Esophagus muscularis mucosa (tissue), 4 donors: Measurements from ENCODE around the gene RPIA. TPM values are rescaled to one million over a fixed set of nuclear protein-coding genes. Genes with fewer than 3 reads are reported as not detected.

Source experiments
- DNase-seq: peaks from one replicate; pipeline ENCODE4 v3.0.0-alpha.2; 2017; ENCODE audit errors: extremely low spot score
- H3K27ac ChIP-seq, 4 donors: fragments of 200-600 bp; sonication (generic); replicated peaks in 1 of 4; 1 replicate in 3 of 4; 2 replicates in 1 of 4; pipeline ENCODE4 v1.5.1; 2016 to 2019; ENCODE audit warnings: mild to moderate bottlenecking in 1 of 4
- H3K27me3 ChIP-seq, 4 donors: fragments of 200-600 bp; sonication (generic); one replicate each; pipeline versions ENCODE4 v1.5.1 to v1.6.0; 2016 to 2019
- H3K36me3 ChIP-seq, 4 donors: fragments of 200-600 bp; sonication (generic); one replicate each; pipeline ENCODE4 v1.5.1; 2016 to 2019
- H3K4me1 ChIP-seq, 4 donors: fragments of 200-600 bp; sonication (generic); one replicate each; pipeline ENCODE4 v1.5.1; 2016 to 2019
- H3K4me3 ChIP-seq, 4 donors: fragments of 200-600 bp; sonication (generic); 1 replicate in 2 of 4; 2 replicates in 2 of 4; pipeline ENCODE4 v1.5.1; 2016 to 2019; ENCODE audit warnings: mild to moderate bottlenecking in 4 of 4, moderate library complexity in 1 of 4
- H3K9me3 ChIP-seq, 4 donors: fragments of 200-600 bp; sonication (generic); 1 replicate in 3 of 4; 2 replicates in 1 of 4; pipeline ENCODE4 v1.5.1; 2016 to 2019
- EP300 ChIP-seq: sonication (generic); formaldehyde crosslinking; IDR thresholded peaks from one replicate; pipeline ENCODE4 v1.6.1; 2017; ENCODE audit warnings: antibody characterized with exemption
- POLR2A ChIP-seq: fragments of 450-650 bp; IDR thresholded peaks from one replicate; pipeline ENCODE4 v1.6.1; 2017; ENCODE audit warnings: antibody characterized with exemption, moderate library complexity, mild to moderate bottlenecking, low read depth
- POLR2AphosphoS5 ChIP-seq, 2 donors: sonication (generic); formaldehyde crosslinking; IDR thresholded peaks; one replicate each; pipeline ENCODE4 v1.6.1; 2017; ENCODE audit warnings: antibody characterized with exemption in 2 of 2
- WGBS: methylation state at CpG from one replicate; pipeline ENCODE4 v1.1.5; 2018; 5-methylcytosine and 5-hydroxymethylcytosine counted together
- intact Hi-C: fragments of 100-400 bp; cut with DNase I; formaldehyde crosslinking; loops from one replicate; pipeline ENCODE4 v1.15.1; 2023
- total RNA-seq, 4 donors: library from RNA; depleted of rRNA; stranded (reverse); fragments of >200 nt; gene quantifications; one replicate each; pipeline versions ENCODE4 v1.1.0 to v1.2.1, GENCODE V29; 2016
- TF ChIP-seq, protein P1 (sequence below), 3 experiments: fragments of 200-600 bp in 2 of 3; fragments of 450-650 bp in 1 of 3; sonication (generic) in 2 of 3; IDR thresholded peaks; one replicate each; pipeline ENCODE4 v1.5.1; 2017 to 2019; ENCODE audit warnings: antibody characterized with exemption in 3 of 3, mild to moderate bottlenecking in 2 of 3, moderate library complexity in 1 of 3

Gene RPIA
- total RNA-seq, 4 donors from 2014 or later = 6.6 to 8.6 (median 7.4) TPM

DNA sequence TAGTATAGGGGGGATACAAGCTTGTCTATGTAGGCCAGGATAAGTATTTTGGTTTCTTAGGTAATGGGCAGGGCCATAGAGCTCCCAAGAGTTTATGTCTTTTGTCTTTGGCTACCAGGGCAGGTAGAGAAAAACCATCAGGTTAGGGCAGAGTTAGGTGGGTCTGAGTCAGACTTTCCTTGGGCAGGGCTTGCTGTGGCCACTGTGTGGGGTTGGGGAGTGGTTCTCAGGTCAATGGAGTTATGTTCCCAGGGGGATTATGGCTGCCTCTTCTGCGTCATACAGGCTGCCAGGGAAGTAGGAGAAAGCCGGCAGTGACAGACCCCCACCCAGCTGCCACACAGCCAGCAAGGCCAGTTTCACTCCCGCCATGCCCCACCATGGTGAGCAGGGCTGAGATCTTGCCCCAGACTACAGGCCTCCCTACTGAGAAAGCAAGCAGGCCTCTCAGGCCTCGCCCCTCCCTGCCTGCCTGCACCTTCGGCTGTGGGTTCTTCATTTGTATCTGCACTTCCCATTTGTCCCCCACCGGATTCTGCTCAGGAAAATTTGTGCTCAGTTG lies 55.5 kb downstream of the RPIA start:
- Histone ChIP-seq H3K27ac (no peak overlapping the region), H3K27me3 (no peaks in the 10 kb centered on the region), H3K9me3 (peaks cover 0 to 11% (median 5%) of the 10 kb centered on the region in 4 donors), H3K36me3 (peaks cover 21 to 96% (median 62%) of the 10 kb centered on the region in 4 donors), H3K4me3 (no peak overlapping the region), H3K4me1 (no peaks in the 10 kb centered on the region)
- TF ChIP-seq POLR2AphosphoS5 (IDR thresholded peaks at IDR 0.05) = no peak
- TF ChIP-seq EP300 = no peak
- intact Hi-C loops = no loop called here
- DNase-seq = no peak
- 84% methylated on average over 3 of the region's 6 CpGs for WGBS

DNA sequence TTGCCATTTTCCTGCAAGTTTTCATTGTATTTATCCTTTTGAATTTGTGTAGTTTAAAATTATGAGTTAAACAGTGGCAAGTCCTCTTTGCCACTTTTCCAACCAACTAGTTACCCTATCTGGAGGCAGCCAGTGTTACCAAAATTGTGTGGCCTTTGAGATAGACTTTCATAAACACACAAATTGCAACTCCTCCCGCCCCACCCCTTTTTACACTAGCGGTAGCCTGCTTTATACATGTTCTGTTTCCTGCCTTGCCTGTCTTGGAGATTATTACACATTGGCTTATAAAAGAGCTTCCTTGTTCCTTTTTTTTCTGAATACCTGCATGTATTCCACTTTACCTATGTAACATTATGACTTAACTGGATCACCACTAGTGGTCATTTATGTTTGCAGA lies 56.5 kb downstream of the RPIA start:
- no peak for TF ChIP-seq POLR2AphosphoS5 (IDR thresholded peaks at IDR 0.05)
- no peak for TF ChIP-seq POLR2A
- TF ChIP-seq, protein P1, sequence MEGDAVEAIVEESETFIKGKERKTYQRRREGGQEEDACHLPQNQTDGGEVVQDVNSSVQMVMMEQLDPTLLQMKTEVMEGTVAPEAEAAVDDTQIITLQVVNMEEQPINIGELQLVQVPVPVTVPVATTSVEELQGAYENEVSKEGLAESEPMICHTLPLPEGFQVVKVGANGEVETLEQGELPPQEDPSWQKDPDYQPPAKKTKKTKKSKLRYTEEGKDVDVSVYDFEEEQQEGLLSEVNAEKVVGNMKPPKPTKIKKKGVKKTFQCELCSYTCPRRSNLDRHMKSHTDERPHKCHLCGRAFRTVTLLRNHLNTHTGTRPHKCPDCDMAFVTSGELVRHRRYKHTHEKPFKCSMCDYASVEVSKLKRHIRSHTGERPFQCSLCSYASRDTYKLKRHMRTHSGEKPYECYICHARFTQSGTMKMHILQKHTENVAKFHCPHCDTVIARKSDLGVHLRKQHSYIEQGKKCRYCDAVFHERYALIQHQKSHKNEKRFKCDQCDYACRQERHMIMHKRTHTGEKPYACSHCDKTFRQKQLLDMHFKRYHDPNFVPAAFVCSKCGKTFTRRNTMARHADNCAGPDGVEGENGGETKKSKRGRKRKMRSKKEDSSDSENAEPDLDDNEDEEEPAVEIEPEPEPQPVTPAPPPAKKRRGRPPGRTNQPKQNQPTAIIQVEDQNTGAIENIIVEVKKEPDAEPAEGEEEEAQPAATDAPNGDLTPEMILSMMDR (IDR thresholded peaks at IDR 0.05) = no peak
- TF ChIP-seq EP300 = no peak
- no peak overlapping the region for H3K27ac ChIP-seq
- no peak overlapping the region for H3K4me3 ChIP-seq
- no peaks in the 10 kb centered on the region for H3K4me1 ChIP-seq
- H3K9me3 ChIP-seq = peaks cover 0 to 11% (median 5%) of the 10 kb centered on the region in 4 donors
- no peak for DNase-seq
- intact Hi-C loops = no loop called here
- peaks cover 21 to 96% (median 61%) of the 10 kb centered on the region in 4 donors for H3K36me3 ChIP-seq
- no peaks in the 10 kb centered on the region for H3K27me3 ChIP-seq
- WGBS = 88% methylated on average over 2 of the region's 2 CpGs

DNA sequence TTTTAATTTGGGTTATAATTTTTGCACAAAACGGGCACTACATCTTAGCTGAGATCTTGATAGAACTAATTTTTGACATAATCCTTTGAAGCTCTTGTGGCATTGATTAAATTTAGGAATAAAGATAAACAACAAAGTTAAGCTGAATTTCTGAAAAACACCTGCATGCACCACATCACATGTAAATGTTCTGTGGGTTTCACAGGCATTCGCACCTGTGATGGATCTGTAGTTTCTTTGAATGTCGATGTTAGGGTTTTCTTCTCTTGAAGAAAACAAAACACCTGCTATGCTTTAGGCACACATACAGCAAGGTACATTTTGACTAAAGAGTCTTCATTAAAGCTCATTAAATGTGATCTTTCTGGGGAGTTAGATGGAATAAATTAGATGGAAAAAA lies 60.3 kb downstream of the RPIA start:
- Histone ChIP-seq H3K27ac (no peak overlapping the region), H3K4me1 (no peaks in the 10 kb centered on the region), H3K36me3 (peaks cover 13 to 94% (median 34%) of the 10 kb centered on the region in 4 donors), H3K9me3 (no peaks in the 10 kb centered on the region), H3K27me3 (no peaks in the 10 kb centered on the region), H3K4me3 (no peak overlapping the region)
- 99% methylated on average over 3 of the region's 3 CpGs for WGBS
- intact Hi-C loops = no loop called here
- TF ChIP-seq POLR2AphosphoS5 (IDR thresholded peaks at IDR 0.05) (no peak), POLR2A (no peak), EP300 (no peak)
- TF ChIP-seq, protein P1 (IDR thresholded peaks at IDR 0.05) = no peak
- no peak for DNase-seq

DNA sequence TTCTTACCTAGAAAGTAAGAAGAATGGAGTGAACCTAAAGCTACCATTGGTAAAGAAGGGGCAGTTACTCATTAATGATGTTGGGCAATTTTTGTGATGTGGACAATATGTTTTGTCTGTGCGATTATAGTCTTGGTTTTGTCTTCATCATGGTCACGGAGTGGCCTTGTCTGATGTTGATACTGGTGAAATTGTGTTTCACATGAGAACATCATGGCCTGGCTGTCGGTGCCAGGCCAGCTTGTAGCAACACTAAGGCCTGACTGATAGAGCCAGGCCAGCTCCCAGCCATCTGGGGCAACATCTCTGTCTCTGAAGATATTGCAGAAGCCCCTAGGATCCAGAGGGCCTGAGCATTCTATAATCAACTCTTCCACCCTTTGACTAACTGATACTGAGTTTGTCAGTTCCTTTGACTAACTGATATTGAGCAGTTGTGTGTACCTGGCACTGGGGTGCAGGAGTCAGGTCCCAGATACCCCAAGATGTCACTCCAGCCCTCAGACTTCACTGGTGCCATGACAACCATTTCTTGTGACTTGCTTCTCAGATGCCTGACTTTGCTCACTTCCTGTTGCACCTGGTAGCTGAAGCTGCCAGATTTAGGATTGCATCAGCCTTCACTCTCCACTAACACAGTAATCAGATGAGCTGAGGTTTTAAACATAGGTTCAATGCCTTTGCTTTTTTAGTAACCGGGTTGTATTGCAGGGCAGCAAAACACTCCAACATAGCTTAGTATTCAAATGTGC lies 62.5 kb downstream of the RPIA start:
- WGBS = 71% methylated on average over 4 of the region's 4 CpGs
- DNase-seq = no peak
- H3K4me3 ChIP-seq = no peak overlapping the region

More for the DNA sequence above, 62.5 kb downstream of the RPIA start:
- H3K9me3 ChIP-seq = peaks cover 0 to 18% (median 12%) of the 10 kb centered on the region in 4 donors
- intact Hi-C loops = no loop called here
- TF ChIP-seq, protein P1 (IDR thresholded peaks at IDR 0.05) = no peak
- no peak for TF ChIP-seq POLR2AphosphoS5 (IDR thresholded peaks at IDR 0.05)
- no peak for TF ChIP-seq POLR2A
- TF ChIP-seq EP300 = no peak
- H3K36me3 ChIP-seq = peaks cover 10 to 72% (median 22%) of the 10 kb centered on the region in 4 donors
- no peaks in the 10 kb centered on the region for H3K4me1 ChIP-seq
- H3K27me3 ChIP-seq = no peaks in the 10 kb centered on the region
- no peak overlapping the region for H3K27ac ChIP-seq
